ENCODE results near the gene NDUFA5.

- TF ChIP-seq CTCF (conservative IDR thresholded peaks at IDR 0.05; ENCODE audit: low read depth in 2 of 2) (no peak), POLR2AphosphoS5 (IDR thresholded peaks at IDR 0.05; ENCODE audit: low read depth) (no peak), JUNB (IDR thresholded peaks at IDR 0.05; ENCODE audit: unreplicated experiment) (no peak), EZH2 (IDR thresholded peaks at IDR 0.05; ENCODE audit: low read depth, unreplicated experiment) (no peak), EZH2phosphoT487 (IDR thresholded peaks at IDR 0.05; ENCODE audit: unreplicated experiment) (no peak), REST (IDR thresholded peaks at IDR 0.05; ENCODE audit: unreplicated experiment) (no peak)
These were observed 5.0 kb downstream of the NDUFA5 start for GRCh38 chr7:123552641-123553040.
